ENCODE results near the gene IQCH.
A peak's percentile ranks its signal among the peaks of the same experiment; 100 is the strongest.

The IQCH gene

DNA sequence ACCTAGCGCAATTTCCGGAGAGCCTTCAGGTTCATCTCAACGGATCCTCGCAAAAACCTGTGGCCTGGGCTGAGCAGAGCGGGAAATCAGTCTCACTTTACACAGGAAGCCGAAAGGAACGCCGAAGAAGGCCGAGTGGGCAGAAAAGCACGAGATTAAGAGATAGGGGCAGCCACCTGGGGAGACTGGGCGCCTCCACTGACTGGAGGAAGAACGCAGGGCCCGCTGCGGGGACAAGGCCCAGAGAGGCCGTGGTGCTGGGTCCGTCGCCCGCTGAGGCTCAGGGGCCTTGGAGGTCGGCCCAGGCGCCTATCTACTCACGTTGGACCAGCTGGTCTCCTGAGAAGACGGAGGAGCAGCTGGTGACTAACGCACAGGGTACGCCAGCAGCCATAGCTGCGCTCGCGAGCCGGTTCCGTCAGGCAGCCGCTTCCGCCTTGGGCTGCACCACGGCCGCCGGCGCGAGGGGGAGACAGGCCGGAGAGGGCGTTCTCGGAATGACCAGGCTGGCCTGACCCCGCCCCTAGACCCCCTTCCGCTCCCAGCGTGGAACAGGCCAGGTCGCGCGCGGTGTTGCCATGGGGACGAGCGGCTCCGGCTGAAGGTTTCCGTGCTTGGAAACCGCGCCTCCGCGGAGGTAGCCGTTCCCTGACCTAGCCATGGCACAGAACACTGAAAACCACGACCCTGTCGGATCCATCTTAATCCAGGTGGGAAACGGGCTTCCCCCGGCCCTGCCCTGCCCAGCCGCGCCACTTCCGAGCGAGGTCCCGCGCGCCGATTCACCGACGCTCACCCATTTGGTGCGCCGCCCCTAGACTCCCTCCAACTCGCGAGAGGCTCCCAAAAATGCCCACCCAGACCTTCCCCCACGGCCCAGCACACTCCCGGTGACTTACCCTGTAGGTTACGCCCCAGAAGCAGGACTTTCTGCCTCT lies at the start of gene IQCH, which contains the start of gene AAGAB:
Gene IQCH, plus strand, starts transcription at position 549 of the 938 bp plus-strand sequence. Its CDS starts 111 bp downstream, at position 660.
Gene AAGAB, minus strand, starts transcription at position 424 of the 938 bp plus-strand sequence. Its CDS starts 30 bp downstream, at position 394.
- Mint-ChIP-seq H3K27me3 (ENCODE audit: low read depth) (peaks cover 24% of the 10 kb centered on the region), H3K36me3 (ENCODE audit: low read depth) (peaks cover 11% of the 10 kb centered on the region), H3K4me3 (peak within 1 kb of the TSS; percentile 100), H3K27ac (peak within 1 kb of the TSS; percentile 99), H3K4me1 (ENCODE audit: low read depth) (peaks cover 28% of the 10 kb centered on the region), H3K9me3 (no peaks in the 10 kb centered on the region)

DNA sequence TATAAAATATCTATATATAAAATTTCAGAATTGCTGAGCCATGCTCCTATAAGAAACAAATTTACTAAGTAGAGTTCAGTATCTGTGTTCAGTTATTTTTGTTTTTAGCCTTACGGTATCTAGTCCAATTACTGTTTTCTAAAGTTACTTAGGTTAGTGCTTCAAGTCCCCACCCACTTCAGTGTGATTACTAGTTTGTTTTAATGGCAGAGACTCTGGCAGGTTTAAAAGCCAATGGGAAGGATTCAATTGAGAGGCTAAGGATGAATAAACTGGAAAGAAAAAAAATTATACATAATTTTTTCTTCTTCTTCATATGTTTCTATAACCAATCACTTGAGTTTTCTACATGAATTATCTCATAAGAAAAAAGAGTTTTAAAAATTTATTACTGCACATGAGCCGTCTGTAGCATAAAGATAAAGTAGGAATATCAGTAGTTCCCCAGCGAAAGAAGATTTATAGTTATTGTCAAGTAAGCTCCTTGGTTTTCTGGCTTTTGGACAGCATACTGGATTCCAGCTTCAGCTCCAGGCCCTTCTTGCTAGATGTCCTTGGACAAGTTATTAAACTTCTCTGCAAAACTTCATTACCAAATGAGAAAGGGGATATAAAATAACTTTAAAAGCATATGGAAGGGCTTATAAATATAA lies 46.9 kb upstream of the IQCH start:
- no peaks in the 10 kb centered on the region for H3K9me3 Mint-ChIP-seq
- no peaks in the 10 kb centered on the region for H3K4me1 Mint-ChIP-seq (ENCODE audit: low read depth)
- H3K27ac Mint-ChIP-seq = no peak overlapping the region
- H3K27me3 Mint-ChIP-seq (ENCODE audit: low read depth) = no peaks in the 10 kb centered on the region
- peaks cover 44% of the 10 kb centered on the region for H3K36me3 Mint-ChIP-seq (ENCODE audit: low read depth)
- H3K4me3 Mint-ChIP-seq = no peak overlapping the region

DNA sequence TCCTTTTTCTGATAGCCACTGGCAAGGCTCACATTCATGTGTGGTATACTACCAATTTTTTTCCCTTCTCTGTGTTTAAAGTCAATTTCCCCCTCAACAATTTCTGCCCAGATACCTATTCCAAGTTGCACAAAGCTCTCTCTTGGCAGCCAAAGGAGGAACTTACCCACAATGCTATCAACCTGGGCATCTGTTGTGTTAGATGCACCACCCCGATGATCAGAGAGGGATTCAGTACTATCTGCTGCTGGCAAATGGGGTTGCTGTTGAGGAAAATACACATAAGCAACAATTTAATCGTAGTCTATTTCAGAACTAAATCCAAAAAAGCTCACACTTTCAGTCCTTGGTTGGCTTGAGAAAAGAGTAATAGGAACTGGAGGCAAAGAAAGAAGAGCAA lies 46.2 kb upstream of the IQCH start:
- peaks cover 40% of the 10 kb centered on the region for H3K36me3 Mint-ChIP-seq (ENCODE audit: low read depth)
- no peak overlapping the region for H3K27ac Mint-ChIP-seq
- H3K27me3 Mint-ChIP-seq (ENCODE audit: low read depth) = no peaks in the 10 kb centered on the region
- H3K4me1 Mint-ChIP-seq (ENCODE audit: low read depth) = no peaks in the 10 kb centered on the region
- no peak overlapping the region for H3K4me3 Mint-ChIP-seq
- no peaks in the 10 kb centered on the region for H3K9me3 Mint-ChIP-seq

DNA sequence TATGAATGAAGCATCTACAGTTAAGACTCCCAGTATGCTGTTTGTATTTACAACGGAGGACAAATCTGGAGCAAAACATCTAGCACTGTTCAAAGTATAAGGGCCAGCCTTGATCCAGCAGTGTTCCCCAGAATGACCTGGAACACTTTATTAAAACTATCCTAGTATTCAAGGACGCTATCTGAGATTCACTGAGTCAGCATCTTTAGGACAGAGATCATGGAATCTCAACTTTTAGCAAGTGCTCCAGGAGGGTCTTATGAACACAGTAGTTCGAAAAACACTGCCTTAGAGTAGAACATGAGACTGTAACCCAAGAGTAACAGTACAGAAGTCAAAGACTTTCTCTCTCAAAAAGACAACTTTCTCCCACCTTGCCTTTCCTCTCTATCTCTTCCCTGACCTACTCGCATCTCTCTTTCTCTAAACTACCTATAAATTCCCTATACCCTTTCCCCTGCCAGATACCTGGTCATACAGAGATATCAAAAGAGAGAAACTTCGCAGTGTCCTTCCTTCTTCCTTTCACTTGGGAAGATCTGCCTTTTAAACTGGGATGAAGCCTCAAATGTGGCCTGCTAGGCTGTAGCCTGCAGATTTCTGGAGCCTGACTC lies 43.9 kb upstream of the IQCH start:
- H3K27ac Mint-ChIP-seq = no peak overlapping the region

DNA sequence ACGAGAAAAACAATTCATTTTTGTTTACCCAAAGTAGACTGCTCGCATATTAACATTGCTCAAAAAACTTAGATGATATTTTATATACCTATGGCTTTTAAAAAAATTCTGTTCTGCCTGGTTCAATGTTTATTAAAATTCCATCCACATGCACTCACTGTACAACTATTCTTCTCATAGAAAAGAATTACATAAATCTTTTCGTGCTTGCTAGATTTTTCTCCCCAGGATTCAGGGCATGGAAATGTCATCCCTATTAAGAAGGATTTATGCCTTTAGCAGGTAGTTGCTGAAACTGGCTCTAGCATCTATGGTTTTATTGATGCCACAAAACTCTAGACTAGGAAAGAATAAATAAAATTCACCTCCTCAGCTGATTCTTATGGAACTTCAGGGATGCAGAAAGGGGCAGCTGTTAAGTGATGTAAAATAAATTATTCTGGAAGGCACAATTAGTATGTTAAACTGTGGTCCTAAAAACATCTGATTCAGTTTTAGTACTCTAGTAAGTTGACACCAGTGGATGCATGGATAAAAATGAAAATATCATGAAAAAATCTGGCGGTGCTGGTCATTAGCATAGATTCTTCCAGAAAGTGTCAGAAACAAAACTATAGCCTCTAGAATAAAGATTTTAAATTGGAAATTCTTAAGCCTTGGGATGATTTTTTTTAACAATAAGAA lies 41.8 kb upstream of the IQCH start:
- peaks cover 24% of the 10 kb centered on the region for H3K36me3 Mint-ChIP-seq (ENCODE audit: low read depth)
- H3K27me3 Mint-ChIP-seq (ENCODE audit: low read depth) = no peaks in the 10 kb centered on the region
- no peak overlapping the region for H3K27ac Mint-ChIP-seq
- H3K4me1 Mint-ChIP-seq (ENCODE audit: low read depth) = no peaks in the 10 kb centered on the region
- no peak overlapping the region for H3K4me3 Mint-ChIP-seq
- H3K9me3 Mint-ChIP-seq = no peaks in the 10 kb centered on the region

More for the DNA sequence above, 43.9 kb upstream of the IQCH start:
- Mint-ChIP-seq H3K27me3 (ENCODE audit: low read depth) (no peaks in the 10 kb centered on the region), H3K36me3 (ENCODE audit: low read depth) (peaks cover 29% of the 10 kb centered on the region), H3K9me3 (no peaks in the 10 kb centered on the region), H3K4me3 (no peak overlapping the region), H3K4me1 (ENCODE audit: low read depth) (no peaks in the 10 kb centered on the region)

DNA sequence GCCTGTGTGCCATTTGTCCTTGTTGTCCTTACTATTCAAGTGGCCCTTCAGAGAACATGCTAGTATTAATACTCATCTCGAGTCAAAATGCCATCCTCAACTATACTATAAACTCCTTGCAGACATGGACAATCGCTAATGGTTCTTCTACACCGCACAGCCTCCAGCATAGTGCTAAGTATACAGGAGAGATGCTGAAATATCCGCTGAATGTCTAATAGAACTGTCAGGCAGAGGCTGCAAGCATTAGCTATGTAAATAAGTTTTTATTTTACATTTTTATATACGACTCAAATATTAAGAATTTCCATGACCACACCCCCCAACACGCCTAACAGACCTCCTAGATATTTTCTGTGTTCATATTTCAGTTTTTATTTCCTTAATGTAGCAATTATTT lies 39.5 kb upstream of the IQCH start:
- peaks cover 4% of the 10 kb centered on the region for H3K4me1 Mint-ChIP-seq (ENCODE audit: low read depth)
- no peak overlapping the region for H3K4me3 Mint-ChIP-seq
- H3K9me3 Mint-ChIP-seq = no peaks in the 10 kb centered on the region
- no peaks in the 10 kb centered on the region for H3K27me3 Mint-ChIP-seq (ENCODE audit: low read depth)
- H3K27ac Mint-ChIP-seq = no peak overlapping the region
- peaks cover 32% of the 10 kb centered on the region for H3K36me3 Mint-ChIP-seq (ENCODE audit: low read depth)

DNA sequence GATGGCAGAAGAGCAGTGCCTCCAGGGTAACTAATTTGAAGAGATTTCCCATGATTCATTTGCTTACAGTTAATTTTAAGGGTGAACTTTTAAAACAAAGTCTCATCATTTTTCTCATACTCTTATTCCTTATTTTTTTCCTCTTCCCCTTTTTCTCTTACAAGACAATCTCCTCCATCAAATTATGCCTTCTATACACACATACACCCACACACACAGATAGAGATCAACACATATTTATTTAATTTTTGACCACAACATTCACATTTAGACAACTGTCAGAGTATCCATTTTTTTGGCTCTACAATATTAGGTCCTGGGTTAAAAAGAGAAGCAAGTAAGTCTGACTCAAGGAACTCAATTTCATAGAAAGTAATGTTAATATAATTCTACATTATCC lies 37.7 kb upstream of the IQCH start:
- Mint-ChIP-seq H3K36me3 (ENCODE audit: low read depth) (peaks cover 33% of the 10 kb centered on the region), H3K4me1 (ENCODE audit: low read depth) (peaks cover 4% of the 10 kb centered on the region), H3K27ac (no peak overlapping the region), H3K9me3 (no peaks in the 10 kb centered on the region), H3K27me3 (ENCODE audit: low read depth) (no peaks in the 10 kb centered on the region), H3K4me3 (no peak overlapping the region)

DNA sequence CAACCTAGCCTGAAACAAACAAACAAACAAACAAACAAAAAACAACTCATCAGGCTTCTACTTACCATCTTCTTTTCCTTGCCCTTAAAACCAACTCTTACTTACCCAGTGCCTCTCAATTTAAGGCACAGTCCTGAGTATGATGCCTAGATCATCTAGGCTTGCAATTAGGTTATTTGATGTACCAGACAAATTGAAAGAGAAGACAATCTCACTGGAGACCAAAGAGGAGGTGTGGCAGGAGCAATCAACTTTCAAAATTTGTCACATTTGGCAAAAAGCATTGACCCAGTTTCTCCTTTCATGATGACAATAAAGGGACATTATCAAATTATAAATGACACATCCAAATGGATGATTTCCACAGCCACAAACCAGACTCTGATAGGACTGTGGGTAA lies 36.2 kb upstream of the IQCH start:
- peaks cover 4% of the 10 kb centered on the region for H3K4me1 Mint-ChIP-seq (ENCODE audit: low read depth)
- H3K27ac Mint-ChIP-seq = no peak overlapping the region
- no peak overlapping the region for H3K4me3 Mint-ChIP-seq
- H3K9me3 Mint-ChIP-seq = no peaks in the 10 kb centered on the region
- H3K36me3 Mint-ChIP-seq (ENCODE audit: low read depth) = peaks cover 33% of the 10 kb centered on the region
- H3K27me3 Mint-ChIP-seq (ENCODE audit: low read depth) = no peaks in the 10 kb centered on the region

DNA sequence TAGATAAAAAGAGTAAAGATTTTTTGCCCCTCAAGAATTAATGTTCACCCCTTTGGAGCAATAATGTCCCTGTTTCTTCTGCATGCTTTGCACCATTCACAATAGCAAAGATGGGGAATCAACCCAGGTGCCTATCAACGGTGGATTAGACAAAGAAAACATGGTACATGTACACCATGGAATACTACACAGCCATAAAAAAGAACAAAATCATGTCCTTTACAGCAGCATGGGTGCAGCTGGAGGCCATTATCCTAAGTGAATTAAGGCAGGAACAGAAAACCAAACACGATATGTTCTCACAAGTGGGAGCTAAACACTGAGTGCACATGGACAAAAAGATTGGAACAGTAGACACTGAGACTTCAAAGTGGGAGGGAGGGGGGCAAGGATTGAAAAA lies 35.3 kb upstream of the IQCH start:
- Mint-ChIP-seq H3K27me3 (ENCODE audit: low read depth) (no peaks in the 10 kb centered on the region), H3K36me3 (ENCODE audit: low read depth) (peaks cover 33% of the 10 kb centered on the region)

DNA sequence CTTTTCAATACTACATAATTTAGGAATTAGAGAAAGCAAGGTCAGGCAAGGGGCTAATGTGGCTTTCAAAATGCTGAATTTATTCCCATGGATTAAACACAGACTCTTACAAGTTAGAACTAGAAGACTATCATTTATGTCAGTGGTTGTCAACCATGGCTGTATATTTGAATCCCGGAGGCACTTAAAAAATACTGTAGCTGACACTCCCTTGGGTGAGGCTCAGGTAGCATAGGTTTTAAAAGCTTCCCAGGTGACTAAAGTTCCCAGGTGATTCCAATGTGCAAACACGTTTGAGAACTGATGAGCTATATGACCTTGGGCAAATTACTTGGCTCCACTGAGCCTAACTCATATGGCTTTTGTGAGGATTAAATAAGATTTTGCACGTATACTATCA lies 29.7 kb upstream of the IQCH start:
- Mint-ChIP-seq H3K27me3 (ENCODE audit: low read depth) (no peaks in the 10 kb centered on the region), H3K27ac (no peak overlapping the region), H3K4me3 (no peak overlapping the region), H3K9me3 (no peaks in the 10 kb centered on the region), H3K4me1 (ENCODE audit: low read depth) (peaks cover 4% of the 10 kb centered on the region), H3K36me3 (ENCODE audit: low read depth) (peaks cover 18% of the 10 kb centered on the region)

More for the DNA sequence above, 35.3 kb upstream of the IQCH start:
- Mint-ChIP-seq H3K9me3 (no peaks in the 10 kb centered on the region), H3K27ac (no peak overlapping the region), H3K4me3 (no peak overlapping the region), H3K4me1 (ENCODE audit: low read depth) (peaks cover 4% of the 10 kb centered on the region)

DNA sequence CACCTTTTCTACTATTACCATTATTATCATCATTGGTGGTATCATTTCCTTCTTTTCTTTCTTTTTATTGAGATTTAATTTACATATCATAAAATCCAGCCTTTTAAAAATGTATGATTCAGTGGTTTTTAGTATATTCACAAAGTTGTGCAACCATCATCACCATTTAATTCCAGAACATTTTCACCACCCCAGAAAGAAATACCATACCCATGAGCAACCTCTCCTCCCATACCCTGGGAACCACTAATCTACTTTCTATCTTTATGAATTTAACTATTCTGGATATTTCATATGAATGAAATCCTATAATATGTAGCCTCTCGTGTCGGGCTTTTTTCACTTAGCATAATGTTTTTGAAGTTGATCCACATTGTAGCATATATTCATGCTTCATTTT lies 29.2 kb upstream of the IQCH start:
- H3K27ac Mint-ChIP-seq = no peak overlapping the region
- peaks cover 4% of the 10 kb centered on the region for H3K4me1 Mint-ChIP-seq (ENCODE audit: low read depth)
- no peaks in the 10 kb centered on the region for H3K9me3 Mint-ChIP-seq
- peaks cover 19% of the 10 kb centered on the region for H3K36me3 Mint-ChIP-seq (ENCODE audit: low read depth)
- H3K4me3 Mint-ChIP-seq = no peak overlapping the region
- no peaks in the 10 kb centered on the region for H3K27me3 Mint-ChIP-seq (ENCODE audit: low read depth)

DNA sequence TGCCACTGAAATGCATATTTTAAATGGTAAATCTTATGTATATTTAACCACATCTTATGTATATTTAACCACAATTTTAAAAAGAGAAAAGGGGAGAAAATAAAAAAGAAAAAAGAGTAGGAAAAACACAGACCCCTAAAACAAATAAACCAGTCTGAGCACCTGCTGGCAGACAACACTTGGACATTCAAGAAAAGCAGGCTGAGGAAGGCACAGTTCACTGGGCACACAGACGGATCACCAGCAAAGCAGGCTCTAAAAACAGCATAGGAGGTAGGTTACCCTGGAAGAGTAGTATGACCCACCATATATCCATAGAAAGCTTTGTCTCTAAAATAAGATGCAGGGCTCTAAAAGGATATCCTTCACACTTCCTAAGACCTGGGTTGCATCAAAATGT lies 27.2 kb upstream of the IQCH start:
- H3K4me1 Mint-ChIP-seq (ENCODE audit: low read depth) = peaks cover 4% of the 10 kb centered on the region
- H3K27ac Mint-ChIP-seq = no peak overlapping the region
- no peaks in the 10 kb centered on the region for H3K9me3 Mint-ChIP-seq
- H3K27me3 Mint-ChIP-seq (ENCODE audit: low read depth) = no peaks in the 10 kb centered on the region
- peaks cover 33% of the 10 kb centered on the region for H3K36me3 Mint-ChIP-seq (ENCODE audit: low read depth)
- no peak overlapping the region for H3K4me3 Mint-ChIP-seq

DNA sequence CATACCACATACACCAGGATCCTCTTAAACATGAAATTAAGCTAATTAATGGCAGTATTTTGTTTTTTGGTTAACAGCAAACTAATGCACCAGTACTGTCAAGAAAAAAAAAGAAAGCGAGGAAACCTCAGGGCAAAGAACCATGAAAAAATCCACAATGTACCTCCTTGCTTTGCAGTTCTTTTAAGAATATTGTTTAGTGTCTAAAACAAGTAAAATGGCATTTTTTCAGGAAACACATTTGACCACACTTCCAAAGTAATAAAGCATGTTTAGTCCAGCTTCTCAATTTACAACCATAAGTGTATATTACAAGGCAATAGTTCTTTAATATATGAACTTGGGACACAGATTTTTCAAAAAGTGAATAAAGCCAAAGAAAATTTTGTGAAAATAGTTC lies 26.7 kb upstream of the IQCH start:
- Mint-ChIP-seq H3K4me3 (no peak overlapping the region), H3K9me3 (no peaks in the 10 kb centered on the region), H3K27me3 (ENCODE audit: low read depth) (no peaks in the 10 kb centered on the region), H3K36me3 (ENCODE audit: low read depth) (peaks cover 35% of the 10 kb centered on the region), H3K27ac (no peak overlapping the region), H3K4me1 (ENCODE audit: low read depth) (peaks cover 4% of the 10 kb centered on the region)

DNA sequence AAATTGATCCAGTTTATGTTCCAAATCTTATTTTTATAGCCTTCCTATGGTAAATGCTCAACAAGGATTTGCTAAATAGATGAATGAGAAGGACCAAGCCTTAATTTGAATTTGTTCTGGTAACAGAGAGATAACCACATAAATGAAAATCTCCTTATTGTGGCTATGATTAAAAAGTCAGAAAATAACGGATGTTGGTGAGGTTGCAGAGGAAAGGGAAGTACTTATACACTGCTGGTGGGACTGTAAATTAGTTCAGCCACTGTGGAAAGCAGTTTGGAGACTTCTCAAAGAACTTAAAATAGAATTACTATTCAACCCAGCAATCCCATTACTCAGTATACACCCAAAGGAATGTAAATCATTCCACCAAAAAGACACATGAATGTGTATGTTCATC lies 26.3 kb upstream of the IQCH start:
- H3K4me1 Mint-ChIP-seq (ENCODE audit: low read depth) = peaks cover 4% of the 10 kb centered on the region
- no peaks in the 10 kb centered on the region for H3K27me3 Mint-ChIP-seq (ENCODE audit: low read depth)
- H3K27ac Mint-ChIP-seq = no peak overlapping the region
- H3K36me3 Mint-ChIP-seq (ENCODE audit: low read depth) = peaks cover 39% of the 10 kb centered on the region
- no peaks in the 10 kb centered on the region for H3K9me3 Mint-ChIP-seq
- no peak overlapping the region for H3K4me3 Mint-ChIP-seq
